Keratinocyte (primary cell): Measurements from ENCODE around the gene HOXD4. TPM values are rescaled to one million over a fixed set of nuclear protein-coding genes. Genes with fewer than 3 reads are reported as not detected.

Experiments used
- DNase-seq: peaks from one replicate; pipeline ENCODE4 v3.0.0-alpha.2; 2011; ENCODE audit warnings: low read depth, missing footprints, low spot score
- FAIRE-seq: peaks from 2 replicates; lab custom pipeline; 2011; peaks lifted over from hg19 to GRCh38; lab: Jason Lieb, UNC
- H2AFZ ChIP-seq: 2 replicates; pipeline ENCODE4 v1.6.0; 2012; ENCODE audit warnings: low read length, control low read depth, inconsistent platforms; ENCODE audit not compliant: control insufficient read depth
- H3K27ac ChIP-seq: 2 replicates; pipeline ENCODE4 v1.5.1; 2011; ENCODE audit warnings: low read length; ENCODE audit not compliant: control insufficient read depth, insufficient read depth
- H3K27me3 ChIP-seq: 3 replicates; pipeline ENCODE4 v1.6.0; 2011; ENCODE audit warnings: low read length; ENCODE audit not compliant: control insufficient read depth, insufficient read depth; ENCODE audit errors: extremely low read depth
- H3K36me3 ChIP-seq, 2 experiments: 2 replicates in 1 of 2; 3 replicates in 1 of 2; pipeline ENCODE4 v1.5.1; 2011; ENCODE audit warnings: low read length in 2 of 2, mild to moderate bottlenecking in 1 of 2; ENCODE audit not compliant: control insufficient read depth in 2 of 2, insufficient read depth in 2 of 2; ENCODE audit errors: extremely low read depth in 1 of 2
- H3K4me1 ChIP-seq: 3 replicates; pipeline ENCODE4 v1.5.1; 2011; ENCODE audit warnings: low read length; ENCODE audit not compliant: control insufficient read depth, insufficient read depth; ENCODE audit errors: extremely low read depth
- H3K4me2 ChIP-seq: 3 replicates; pipeline ENCODE4 v1.6.0; 2011; ENCODE audit warnings: low read depth, low read length; ENCODE audit not compliant: control insufficient read depth, insufficient read depth; ENCODE audit errors: extremely low read depth
- H3K4me3 ChIP-seq, 3 experiments: fragments of 200-600 bp in 1 of 3; sonication (generic) in 1 of 3; 2 replicates in 2 of 3; 3 replicates in 1 of 3; pipeline ENCODE4 v1.5.1; 2011 to 2016; ENCODE audit warnings: low read length in 3 of 3, mild to moderate bottlenecking in 3 of 3, control low read depth in 2 of 3, inconsistent platforms in 1 of 3, low read depth in 1 of 3, mixed read lengths in 1 of 3, mixed run types in 1 of 3, moderate library complexity in 1 of 3; ENCODE audit not compliant: control insufficient read depth in 2 of 3, insufficient read depth in 2 of 3; ENCODE audit errors: extremely low read depth in 1 of 3
- H3K79me2 ChIP-seq: 2 replicates; pipeline ENCODE4 v1.6.0; 2012; ENCODE audit warnings: low read length; ENCODE audit not compliant: control insufficient read depth, insufficient read depth
- H3K9ac ChIP-seq: 3 replicates; pipeline ENCODE4 v1.6.0; 2011; ENCODE audit warnings: low read length; ENCODE audit not compliant: control insufficient read depth, insufficient read depth; ENCODE audit errors: extremely low read depth
- H3K9me1 ChIP-seq: 3 replicates; pipeline ENCODE4 v1.6.0; 2011; ENCODE audit warnings: low read length; ENCODE audit not compliant: control insufficient read depth, insufficient read depth; ENCODE audit errors: extremely low read depth
- H3K9me3 ChIP-seq: 2 replicates; pipeline ENCODE4 v1.5.1; 2012; ENCODE audit warnings: low read depth, low read length; ENCODE audit not compliant: control insufficient read depth
- H4K20me1 ChIP-seq: 3 replicates; pipeline ENCODE4 v1.6.0; 2011; ENCODE audit warnings: low read length; ENCODE audit not compliant: control insufficient read depth, insufficient read depth; ENCODE audit errors: extremely low read depth
- EZH2 ChIP-seq: IDR thresholded peaks from one replicate; pipeline ENCODE4 v1.6.1; 2012; ENCODE audit warnings: inconsistent platforms, mild to moderate bottlenecking, low read length, moderate library complexity
- dilution Hi-C: fragments of 300-500 bp; cut with MboI; formaldehyde crosslinking; loops from one replicate; pipeline ENCODE4 v1.7.0; 2020; ENCODE audit warnings: low sequenced_read_pairs; ENCODE audit not compliant: extremely low pct_ligation_motif_present
- polyA plus RNA-seq, 5 experiments: library from polyadenylated mRNA; depleted of rRNA in 3 of 5; stranded (reverse) in 3 of 5; stranded (forward) in 1 of 5; unstranded in 1 of 5; fragments of >200 nt; gene quantifications; 1 replicate in 1 of 5; 2 replicates in 3 of 5; 3 replicates in 1 of 5; pipeline versions ENCODE4 v1.2.1 to v1.2.3, GENCODE V29; 2011 to 2012; ENCODE audit warnings: missing spikeins in 2 of 5, low read depth in 1 of 5, low replicate concordance in 1 of 5
- TF ChIP-seq, protein P1 (sequence below), 3 experiments: IDR thresholded peaks in 1 of 3; conservative IDR thresholded peaks in 1 of 3; optimal IDR thresholded peaks in 1 of 3; 2 replicates in 2 of 3; 3 replicates in 1 of 3; pipeline versions ENCODE3 to v1.5.1; 2011; ENCODE audit warnings: low read length in 3 of 3, mild to moderate bottlenecking in 3 of 3, moderate library complexity in 2 of 3, control low read depth in 1 of 3, inconsistent platforms in 1 of 3; ENCODE audit not compliant: insufficient read depth in 2 of 3; ENCODE audit errors: extremely low read depth in 1 of 3

HOXD4 gene
- polyA plus RNA-seq, 1 donor (not counting 4 experiments of a cell fraction or from before 2014, with no cell fraction given) = not detected

- Histone ChIP-seq H3K4me2 (no peak overlapping the region), H3K79me2 (no peaks in the 10 kb centered on the region), H3K4me1 (no peaks in the 10 kb centered on the region), H3K36me3 (no peaks in the 10 kb centered on the region), H3K27ac (no peak overlapping the region), H3K9me3 (peaks cover 2% of the 10 kb centered on the region), H3K9me1 (no peaks in the 10 kb centered on the region), H4K20me1 (no peaks in the 10 kb centered on the region), H3K4me3 (no peak overlapping the region), H3K27me3 (peaks cover 98% of the 10 kb centered on the region), H3K9ac (no peak overlapping the region), H2AFZ (no peak overlapping the region)
- FAIRE-seq = no peak
- dilution Hi-C loops = loop anchor here (25.0 kb wide), 1 partner anchor 477 kb away; no protein-coding TSS in a partner anchor
- TF ChIP-seq, protein P1, sequence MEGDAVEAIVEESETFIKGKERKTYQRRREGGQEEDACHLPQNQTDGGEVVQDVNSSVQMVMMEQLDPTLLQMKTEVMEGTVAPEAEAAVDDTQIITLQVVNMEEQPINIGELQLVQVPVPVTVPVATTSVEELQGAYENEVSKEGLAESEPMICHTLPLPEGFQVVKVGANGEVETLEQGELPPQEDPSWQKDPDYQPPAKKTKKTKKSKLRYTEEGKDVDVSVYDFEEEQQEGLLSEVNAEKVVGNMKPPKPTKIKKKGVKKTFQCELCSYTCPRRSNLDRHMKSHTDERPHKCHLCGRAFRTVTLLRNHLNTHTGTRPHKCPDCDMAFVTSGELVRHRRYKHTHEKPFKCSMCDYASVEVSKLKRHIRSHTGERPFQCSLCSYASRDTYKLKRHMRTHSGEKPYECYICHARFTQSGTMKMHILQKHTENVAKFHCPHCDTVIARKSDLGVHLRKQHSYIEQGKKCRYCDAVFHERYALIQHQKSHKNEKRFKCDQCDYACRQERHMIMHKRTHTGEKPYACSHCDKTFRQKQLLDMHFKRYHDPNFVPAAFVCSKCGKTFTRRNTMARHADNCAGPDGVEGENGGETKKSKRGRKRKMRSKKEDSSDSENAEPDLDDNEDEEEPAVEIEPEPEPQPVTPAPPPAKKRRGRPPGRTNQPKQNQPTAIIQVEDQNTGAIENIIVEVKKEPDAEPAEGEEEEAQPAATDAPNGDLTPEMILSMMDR (optimal IDR thresholded peaks at IDR 0.05 in 1 of 3, IDR thresholded peaks at IDR 0.05 in 1 of 3, conservative IDR thresholded peaks at IDR 0.05 in 1 of 3; ENCODE audit: extremely low read depth in 1 of 3, insufficient read depth in 2 of 3, low read length in 3 of 3) = no peak
- no peak for TF ChIP-seq EZH2
- DNase-seq = no peak
These were observed 9.1 kb downstream of the HOXD4 start for GRCh38 chr2:176160251-176160985.

DNA sequence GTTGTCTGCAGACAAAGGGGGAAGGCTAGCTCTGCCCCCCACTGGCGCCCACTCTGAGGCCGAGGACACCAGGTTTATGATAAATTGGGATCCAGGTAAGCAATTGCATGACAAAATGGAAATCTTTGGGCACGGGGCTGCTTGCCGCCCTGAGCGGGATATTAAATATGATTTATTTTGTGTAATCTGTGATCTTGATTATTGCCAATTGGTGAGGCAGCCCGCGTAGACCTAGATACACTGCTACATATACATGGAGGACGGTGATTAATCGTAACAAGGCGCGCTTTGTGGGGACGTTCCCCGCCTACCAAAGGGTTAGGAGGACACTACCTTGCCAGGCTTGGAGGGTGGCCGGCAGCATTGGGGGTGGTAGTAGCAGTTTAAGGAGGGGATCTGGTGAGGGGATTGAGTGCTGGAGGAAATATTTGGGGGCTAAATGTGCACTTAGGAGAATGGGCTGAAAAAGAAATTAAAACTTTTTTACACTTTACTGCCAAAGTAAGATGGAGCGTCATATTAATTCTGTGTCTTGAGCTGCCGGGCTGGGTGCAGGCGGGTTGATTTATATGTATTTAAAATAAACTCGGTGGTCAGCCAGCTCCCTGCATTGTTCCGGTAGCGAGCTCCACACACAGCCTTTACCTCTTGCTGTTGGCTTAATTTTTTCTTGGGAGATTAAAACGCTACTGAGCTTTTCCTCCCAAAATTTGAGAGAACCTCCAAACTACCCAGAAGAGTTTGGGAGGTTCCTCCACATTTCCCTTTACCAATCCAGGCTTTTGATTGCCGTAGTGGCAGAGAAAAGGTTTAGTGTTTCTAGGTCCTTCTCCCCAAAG lies 9.9 kb downstream of the HOXD4 start:
- Histone ChIP-seq H3K9me3 (peaks cover 2% of the 10 kb centered on the region), H3K79me2 (no peaks in the 10 kb centered on the region), H3K27ac (no peak overlapping the region), H2AFZ (no peak overlapping the region), H4K20me1 (no peaks in the 10 kb centered on the region), H3K4me1 (no peaks in the 10 kb centered on the region), H3K9ac (no peak overlapping the region), H3K27me3 (peaks cover 98% of the 10 kb centered on the region), H3K36me3 (no peaks in the 10 kb centered on the region), H3K9me1 (no peaks in the 10 kb centered on the region), H3K4me2 (no peak overlapping the region), H3K4me3 (no peak overlapping the region)
- DNase-seq = no peak
- FAIRE-seq = no peak
- TF ChIP-seq, protein P1 (optimal IDR thresholded peaks at IDR 0.05 in 1 of 3, IDR thresholded peaks at IDR 0.05 in 1 of 3, conservative IDR thresholded peaks at IDR 0.05 in 1 of 3; ENCODE audit: extremely low read depth in 1 of 3, insufficient read depth in 2 of 3, low read length in 3 of 3) = no peak
- TF ChIP-seq EZH2 = no peak
- dilution Hi-C loops = loop anchor here (25.0 kb wide), 1 partner anchor 476 kb away; no protein-coding TSS in a partner anchor
